Chondrocyte (in vitro differentiated cells): Measurements from ENCODE around the gene TRAPPC10. TPM values are rescaled to one million over a fixed set of nuclear protein-coding genes. Genes with fewer than 3 reads are reported as not detected.

Source experiments
- DNase-seq: peaks from one replicate; pipeline ENCODE4 v3.0.0; 2021; ENCODE audit warnings: mixed read lengths, low spot score
- H3K27ac Mint-ChIP-seq: one replicate; pipeline ENCODE4 v1.8.0; 2021; ENCODE audit warnings: mild to moderate bottlenecking, moderate library complexity, mixed read lengths; ENCODE audit not compliant: unreplicated experiment
- H3K27me3 Mint-ChIP-seq: 2 replicates; pipeline ENCODE4 v1.8.0; 2021; ENCODE audit warnings: low read depth, mixed read lengths
- H3K36me3 Mint-ChIP-seq: 2 replicates; pipeline ENCODE4 v1.8.0; 2021; ENCODE audit warnings: low read depth, mixed read lengths
- H3K4me1 Mint-ChIP-seq: 2 replicates; pipeline ENCODE4 v1.8.0; 2021; ENCODE audit warnings: low read depth, mild to moderate bottlenecking, mixed read lengths
- H3K4me3 Mint-ChIP-seq: one replicate; pipeline ENCODE4 v1.8.0; 2021; ENCODE audit warnings: mild to moderate bottlenecking, moderate library complexity, mixed read lengths; ENCODE audit not compliant: unreplicated experiment
- H3K9me3 Mint-ChIP-seq: 2 replicates; pipeline ENCODE4 v1.8.0; 2021; ENCODE audit warnings: low read depth, mixed read lengths
- CTCF ChIP-seq: fragments of 200-600 bp; sonication (generic); IDR thresholded peaks from 2 replicates; pipeline ENCODE4 v1.5.0; 2021; ENCODE audit warnings: antibody characterized with exemption, mild to moderate bottlenecking, moderate library complexity
- total RNA-seq: library from RNA; stranded (reverse); gene quantifications from 3 replicates; pipeline ENCODE4 v1.2.1, GENCODE V29; 2021

Gene TRAPPC10
- total RNA-seq, 1 donor from 2014 or later = 31.0 TPM

GRCh38 chr21:44088401-44088780 is 76.3 kb downstream of the TRAPPC10 start:
- Mint-ChIP-seq H3K4me3 (no peak overlapping the region), H3K36me3 (peaks cover 44% of the 10 kb centered on the region), H3K27ac (no peak overlapping the region), H3K27me3 (no peaks in the 10 kb centered on the region), H3K4me1 (peaks cover 4% of the 10 kb centered on the region), H3K9me3 (no peaks in the 10 kb centered on the region)
- TF ChIP-seq CTCF = no peak
- peak; percentile 43 for DNase-seq

- H3K36me3 Mint-ChIP-seq = peaks cover 45% of the 10 kb centered on the region
- peaks cover 6% of the 10 kb centered on the region for H3K4me1 Mint-ChIP-seq
- no peak overlapping the region for H3K4me3 Mint-ChIP-seq
- no peaks in the 10 kb centered on the region for H3K9me3 Mint-ChIP-seq
- no peak overlapping the region for H3K27ac Mint-ChIP-seq
- no peak for TF ChIP-seq CTCF
- DNase-seq = peak; percentile 65
- no peaks in the 10 kb centered on the region for H3K27me3 Mint-ChIP-seq
Measured at GRCh38 chr21:44089001-44089911, 77.1 kb downstream of the TRAPPC10 start.

- H3K4me1 Mint-ChIP-seq = peaks cover 12% of the 10 kb centered on the region
- H3K36me3 Mint-ChIP-seq = peaks cover 43% of the 10 kb centered on the region
- H3K27me3 Mint-ChIP-seq = no peaks in the 10 kb centered on the region
- peak; percentile 65 for DNase-seq
- no peak overlapping the region for H3K27ac Mint-ChIP-seq
- TF ChIP-seq CTCF = no peak
- no peak overlapping the region for H3K4me3 Mint-ChIP-seq
- H3K9me3 Mint-ChIP-seq = no peaks in the 10 kb centered on the region
Measured at GRCh38 chr21:44090325-44090724, 78.2 kb downstream of the TRAPPC10 start.

GRCh38 chr21:44092211-44092610 is 80.1 kb downstream of the TRAPPC10 start:
- Mint-ChIP-seq H3K4me1 (peaks cover 16% of the 10 kb centered on the region), H3K36me3 (peaks cover 36% of the 10 kb centered on the region), H3K27me3 (no peaks in the 10 kb centered on the region), H3K27ac (no peak overlapping the region), H3K4me3 (no peak overlapping the region), H3K9me3 (no peaks in the 10 kb centered on the region)
- TF ChIP-seq CTCF = no peak
- peak; percentile 24 for DNase-seq

- peak; percentile 43 for DNase-seq
- peaks cover 25% of the 10 kb centered on the region for H3K36me3 Mint-ChIP-seq
- H3K4me1 Mint-ChIP-seq = peaks cover 16% of the 10 kb centered on the region
- H3K27ac Mint-ChIP-seq = no peak overlapping the region
- no peak overlapping the region for H3K4me3 Mint-ChIP-seq
- no peaks in the 10 kb centered on the region for H3K9me3 Mint-ChIP-seq
- no peak for TF ChIP-seq CTCF
- no peaks in the 10 kb centered on the region for H3K27me3 Mint-ChIP-seq
Measured at GRCh38 chr21:44093761-44094160, 81.7 kb downstream of the TRAPPC10 start.
